ENCODE data around the gene CRYBG1. TPM values are rescaled to one million over a fixed set of nuclear protein-coding genes. Genes with fewer than 3 reads are reported as not detected.

The CRYBG1 gene
- total RNA-seq, 4 donors from 2014 or later, result 102 to 127 (median 125) TPM

- DNase-seq (ENCODE audit: low spot score in 2 of 2), result no peak
- TF ChIP-seq CTCF (IDR thresholded peaks at IDR 0.05) (no peak), POLR2A (IDR thresholded peaks at IDR 0.05) (no peak)
- H3K4me3 ChIP-seq (ENCODE audit: low read depth, poor library complexity, severe bottlenecking), result no peak overlapping the region
- 57 to 64% methylated on average over 6 of the region's 6 CpGs for WGBS, 2 donors
- intact Hi-C loops (cut with DNase I; ENCODE audit: low total_unique reads), result no loop called here
Measured at GRCh38 chr6:106477790-106478189, 117.3 kb downstream of the CRYBG1 start.

- H3K4me3 ChIP-seq (ENCODE audit: low read depth, poor library complexity, severe bottlenecking), result no peak overlapping the region
- TF ChIP-seq CTCF (IDR thresholded peaks at IDR 0.05) (no peak), POLR2A (IDR thresholded peaks at IDR 0.05) (no peak)
- WGBS, 2 donors, result 91 to 92% methylated on average over 1 of the region's 1 CpG
- DNase-seq (ENCODE audit: low spot score in 2 of 2), result no peak
- intact Hi-C loops (cut with DNase I; ENCODE audit: low total_unique reads), result no loop called here
Measured at GRCh38 chr6:106486236-106486635, 125.7 kb downstream of the CRYBG1 start.

- TF ChIP-seq POLR2A (IDR thresholded peaks at IDR 0.05), result no peak
- no peak for TF ChIP-seq CTCF (IDR thresholded peaks at IDR 0.05)
- H3K4me3 ChIP-seq (ENCODE audit: low read depth, poor library complexity, severe bottlenecking), result no peak overlapping the region
- intact Hi-C loops (cut with DNase I; ENCODE audit: low total_unique reads), result no loop called here
- WGBS, 2 donors, result 47 to 58% methylated on average over 3 to 4 of the region's 4 CpGs
- no peak for DNase-seq (ENCODE audit: low spot score in 2 of 2)
Measured at GRCh38 chr6:106488494-106489370, 128.2 kb downstream of the CRYBG1 start.

- intact Hi-C loops (cut with DNase I; ENCODE audit: low total_unique reads), result no loop called here
- 59 to 66% methylated on average over 1 of the region's 1 CpG for WGBS, 2 donors
Measured at GRCh38 chr6:106490030-106490429, 129.5 kb downstream of the CRYBG1 start.

GRCh38 chr6:106490436-106490835 lies 129.9 kb downstream of the CRYBG1 start:
- H3K4me3 ChIP-seq (ENCODE audit: low read depth, poor library complexity, severe bottlenecking), result no peak overlapping the region
- intact Hi-C loops (cut with DNase I; ENCODE audit: low total_unique reads), result no loop called here
- TF ChIP-seq CTCF (IDR thresholded peaks at IDR 0.05), result no peak
- TF ChIP-seq POLR2A (IDR thresholded peaks at IDR 0.05), result no peak
- WGBS, 2 donors, result 43 to 59% methylated on average over 1 of the region's 1 CpG
- DNase-seq (ENCODE audit: low spot score in 2 of 2), result no peak

More at GRCh38 chr6:106490030-106490429, 129.5 kb downstream of the CRYBG1 start:
- H3K4me3 ChIP-seq (ENCODE audit: low read depth, poor library complexity, severe bottlenecking), result no peak overlapping the region
- no peak for DNase-seq (ENCODE audit: low spot score in 2 of 2)
- TF ChIP-seq POLR2A (IDR thresholded peaks at IDR 0.05) (no peak), CTCF (IDR thresholded peaks at IDR 0.05) (no peak)

Measured in lower leg skin (tissue), 4 donors.